ENCODE results near the gene PID1.

DNA sequence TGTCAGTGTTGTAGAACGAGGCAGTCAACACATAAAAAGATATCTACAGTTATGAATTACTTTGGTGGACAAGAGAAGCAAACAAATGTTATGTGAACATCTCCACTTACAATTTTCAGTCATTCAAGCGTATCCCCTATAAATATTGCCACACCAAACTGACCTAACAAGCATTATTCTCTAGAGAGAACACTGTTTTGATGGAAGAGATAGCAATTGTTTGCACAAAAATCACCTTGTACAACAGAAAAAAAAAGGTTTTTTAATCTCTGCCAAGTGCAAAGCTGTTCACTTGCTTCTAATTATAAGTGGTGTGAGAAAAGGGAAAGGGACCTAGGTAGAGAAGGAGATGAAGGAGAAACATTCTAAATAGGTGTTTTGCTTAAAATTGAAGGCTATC lies 33.8 kb downstream of the PID1 start:
- TF ChIP-seq CTCF (conservative IDR thresholded peaks at IDR 0.05; ENCODE audit: low read length) = no peak
- no peak for TF ChIP-seq EZH2phosphoT487 (IDR thresholded peaks at IDR 0.05; ENCODE audit: borderline replicate concordance, low read depth, low read length)

Measured in OCI-LY7 (cell line).